CD14-positive monocyte (primary cell): ENCODE results near the gene DNAJC16. TPM values are rescaled to one million over a fixed set of nuclear protein-coding genes. Genes with fewer than 3 reads are reported as not detected.

Experiments used
- DNase-seq, 3 donors: peaks; one replicate each; pipeline ENCODE4 v3.0.0-alpha.2; 2011 to 2022
- H2AFZ ChIP-seq: 2 replicates; pipeline ENCODE4 v1.6.0; 2012; ENCODE audit warnings: mild to moderate bottlenecking, low read depth, low read length, inconsistent platforms; ENCODE audit not compliant: insufficient read depth, poor library complexity, severe bottlenecking
- H3K27ac ChIP-seq, 2 donors: 1 replicate in 1 of 2; 2 replicates in 1 of 2; pipeline ENCODE4 v1.5.1; 2012 to 2013; ENCODE audit warnings: low read length in 2 of 2, control low read depth in 1 of 2, inconsistent platforms in 1 of 2, low read depth in 1 of 2, mild to moderate bottlenecking in 1 of 2
- H3K27me3 ChIP-seq, 2 donors: one replicate each; pipeline versions ENCODE4 v1.6.0 to v1.6.1; 2011 to 2013; ENCODE audit warnings: low read length in 2 of 2; ENCODE audit not compliant: control insufficient read depth in 2 of 2, insufficient read depth in 2 of 2
- H3K36me3 ChIP-seq, 2 donors: replicated peaks in 1 of 2; 1 replicate in 1 of 2; 2 replicates in 1 of 2; pipeline versions ENCODE4 v1.5.1 to v1.6.1; 2012 to 2013; ENCODE audit warnings: low read length in 2 of 2, control low read depth in 1 of 2, inconsistent platforms in 1 of 2, mild to moderate bottlenecking in 1 of 2; ENCODE audit not compliant: insufficient read depth in 2 of 2, control insufficient read depth in 1 of 2
- H3K4me1 ChIP-seq, 2 donors: 1 replicate in 1 of 2; 2 replicates in 1 of 2; pipeline versions ENCODE4 v1.5.1 to v1.6.1; 2012 to 2013; ENCODE audit warnings: low read length in 2 of 2, control low read depth in 1 of 2, inconsistent platforms in 1 of 2, mild to moderate bottlenecking in 1 of 2, moderate library complexity in 1 of 2; ENCODE audit not compliant: insufficient read depth in 2 of 2, control insufficient read depth in 1 of 2
- H3K4me2 ChIP-seq: replicated peaks from 2 replicates; pipeline ENCODE3; 2012; ENCODE audit warnings: low read length, moderate library complexity, mild to moderate bottlenecking; ENCODE audit not compliant: poor library complexity, severe bottlenecking; ENCODE audit errors: extremely low read depth
- H3K4me3 ChIP-seq, 3 experiments: fragments of 200-600 bp in 1 of 3; sonication (generic) in 1 of 3; replicated peaks in 1 of 3; 1 replicate in 2 of 3; 2 replicates in 1 of 3; pipeline ENCODE4 v1.5.1; 2011 to 2013; ENCODE audit warnings: low read length in 3 of 3, mild to moderate bottlenecking in 3 of 3, control low read depth in 2 of 3, low read depth in 2 of 3, inconsistent platforms in 1 of 3, moderate library complexity in 1 of 3
- H3K79me2 ChIP-seq: 2 replicates; pipeline ENCODE4 v1.6.0; 2012; ENCODE audit warnings: mild to moderate bottlenecking, control low read depth, inconsistent platforms, low read length, moderate library complexity; ENCODE audit not compliant: insufficient read depth
- H3K9ac ChIP-seq: 2 replicates; pipeline ENCODE4 v1.6.0; 2017; ENCODE audit warnings: low read length, mild to moderate bottlenecking; ENCODE audit not compliant: insufficient read depth, poor library complexity, severe bottlenecking
- H3K9me3 ChIP-seq, 2 donors: replicated peaks in 1 of 2; 1 replicate in 1 of 2; 2 replicates in 1 of 2; pipeline versions ENCODE4 v1.5.1 to v1.6.1; 2012 to 2013; ENCODE audit warnings: low read length in 2 of 2, control low read depth in 1 of 2; ENCODE audit not compliant: control insufficient read depth in 1 of 2, insufficient read depth in 1 of 2
- H4K20me1 ChIP-seq: 2 replicates; pipeline ENCODE4 v1.6.0; 2012; ENCODE audit warnings: mild to moderate bottlenecking, low read length, control low read depth, moderate library complexity; ENCODE audit not compliant: insufficient read depth
- H3K27ac Mint-ChIP-seq, 7 donors: one replicate each; pipeline ENCODE4 v1.8.0; 2020; ENCODE audit warnings: mild to moderate bottlenecking in 7 of 7, mixed read lengths in 7 of 7, moderate library complexity in 6 of 7, inconsistent platforms in 2 of 7
- H3K27me3 Mint-ChIP-seq, 3 donors: one replicate each; pipeline ENCODE4 v1.8.0; 2021 to 2022; ENCODE audit warnings: low read depth in 3 of 3, mild to moderate bottlenecking in 3 of 3, mixed read lengths in 3 of 3, moderate library complexity in 3 of 3, inconsistent platforms in 1 of 3
- H3K36me3 Mint-ChIP-seq, 2 donors: one replicate each; pipeline ENCODE4 v1.8.0; 2020; ENCODE audit warnings: mixed read lengths in 2 of 2, inconsistent platforms in 1 of 2, mild to moderate bottlenecking in 1 of 2
- H3K4me1 Mint-ChIP-seq: one replicate; pipeline ENCODE4 v1.8.0; 2020; ENCODE audit warnings: mild to moderate bottlenecking, mixed read lengths
- H3K4me3 Mint-ChIP-seq, 2 donors: one replicate each; pipeline ENCODE4 v1.8.0; 2020; ENCODE audit warnings: mild to moderate bottlenecking in 2 of 2, mixed read lengths in 2 of 2, moderate library complexity in 1 of 2
- H3K9me3 Mint-ChIP-seq, 7 donors: one replicate each; pipeline ENCODE4 v1.8.0; 2020 to 2022; ENCODE audit warnings: mixed read lengths in 7 of 7, mild to moderate bottlenecking in 6 of 7, moderate library complexity in 6 of 7, inconsistent platforms in 2 of 7
- CTCF ChIP-seq: fragments of 200-600 bp; IDR thresholded peaks from one replicate; pipeline ENCODE4 v1.8.0; 2022; ENCODE audit warnings: antibody characterized with exemption, mild to moderate bottlenecking
- WGBS: methylation state at CpG from one replicate; pipeline ENCODE4 v1.1.5; 2013; ENCODE audit warnings: missing lambda C conversion rate; ENCODE audit not compliant: insufficient coverage; 5-methylcytosine and 5-hydroxymethylcytosine counted together
- intact Hi-C, 2 donors: fragments of 100-400 bp; cut with micrococcal nuclease; formaldehyde crosslinking; loops; one replicate each; pipeline versions ENCODE4 v1.15.0 to v1.15.1; 2023
- polyA plus RNA-seq, 3 donors: library from polyadenylated mRNA; depleted of rRNA in 1 of 3; unstranded in 2 of 3; stranded (reverse) in 1 of 3; fragments of 300-500 nt in 2 of 3; fragments of >200 nt in 1 of 3; fragmentation: Illumina TruSeq in 2 of 3; gene quantifications; 1 replicate in 2 of 3; 2 replicates in 1 of 3; pipeline ENCODE4 v1.2.3, GENCODE V29; 2012 to 2021

DNAJC16 gene
- polyA plus RNA-seq, 3 donors, result 5.4 to 7.8 (median 6.3) TPM

DNA sequence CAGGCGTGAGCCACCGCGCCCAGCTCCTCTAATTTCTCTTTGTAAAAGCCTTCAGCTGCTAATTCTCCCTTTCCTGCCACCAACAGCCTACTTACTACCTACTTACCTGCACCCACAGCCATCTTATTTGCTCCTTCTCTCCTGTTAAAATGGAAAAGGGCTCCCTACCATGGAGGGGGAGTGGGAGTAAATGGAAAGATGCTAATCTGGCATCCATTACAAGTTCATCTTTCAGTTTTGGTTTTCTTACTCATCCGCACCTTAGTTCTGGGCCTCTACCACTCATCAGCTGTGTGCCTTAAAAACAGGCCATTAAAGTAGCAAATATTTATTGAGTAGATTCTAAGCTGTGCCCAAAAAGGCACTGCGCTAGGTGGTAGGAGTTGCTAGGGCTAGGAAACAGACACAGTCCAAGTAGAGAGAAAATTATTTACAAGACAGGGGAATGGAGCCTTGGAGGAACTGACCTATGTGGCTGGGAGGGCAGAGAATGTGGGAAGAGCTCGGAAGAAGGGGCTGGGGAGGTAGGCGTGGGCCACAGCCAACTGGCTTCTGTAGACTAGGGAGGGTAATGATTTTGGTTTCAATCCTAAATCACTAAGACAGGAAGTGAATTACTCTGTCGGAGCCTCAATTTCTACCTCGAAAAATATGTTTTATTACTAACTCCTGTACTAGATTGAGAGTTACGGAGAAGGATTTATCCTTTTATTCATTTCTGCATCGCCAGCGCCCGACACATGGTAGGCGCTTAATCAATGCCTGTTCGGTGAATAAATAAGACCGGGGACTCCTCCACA lies 89.9 kb downstream of the DNAJC16 start:
- H3K79me2 ChIP-seq, result peaks cover 36% of the 10 kb centered on the region
- H3K4me3 ChIP-seq, result peak overlapping the region; percentile 67 to 94 (median 91)
- peaks cover 26% of the 10 kb centered on the region for H4K20me1 ChIP-seq
- Mint-ChIP-seq H3K9me3 (no peaks in the 10 kb centered on the region), H3K4me1 (peaks cover 32% of the 10 kb centered on the region), H3K4me3 (peak overlapping the region; percentile 86 to 88), H3K27me3 (peaks cover 2 to 11% (median 6%) of the 10 kb centered on the region in 3 donors), H3K36me3 (no peaks in the 10 kb centered on the region), H3K27ac (peak overlapping the region; percentile 87 to 95 (median 93))
- no peak for TF ChIP-seq CTCF
- intact Hi-C loops, result loop anchor here (5.0 kb wide), 2 partner anchors 66 to 89 kb away; partner anchors contain the start of genes DNAJC16 (in 2 of the 2) and PLEKHM2 (in 2 of the 2)
- 67% methylated on average over 6 of the region's 16 CpGs for WGBS
- peak overlapping the region; percentile 98 for H3K9ac ChIP-seq
- no peaks in the 10 kb centered on the region for H3K36me3 ChIP-seq
- H3K27me3 ChIP-seq, result no peaks in the 10 kb centered on the region
- H3K4me2 ChIP-seq, result peak overlapping the region; percentile 85
- H3K27ac ChIP-seq, result peak overlapping the region; percentile 52 to 86
- peak overlapping the region; percentile 79 for H2AFZ ChIP-seq
- peak in 1 of 3 donors; percentile 10 for DNase-seq
- no peaks in the 10 kb centered on the region for H3K9me3 ChIP-seq
- H3K4me1 ChIP-seq, result peaks cover 32 to 41% of the 10 kb centered on the region in 2 donors

GRCh38 chr1:15617173-15618076 lies 90.8 kb downstream of the DNAJC16 start, which contains the start of gene DDI2:
DDI2 (plus strand) TSS chr1:15617458; CDS start chr1:15617671, 213 bp downstream.
- H3K9me3 ChIP-seq, result no peaks in the 10 kb centered on the region
- intact Hi-C loops, result loop anchor here (5.0 kb wide), 2 partner anchors 65 to 90 kb away; partner anchors contain the start of genes DNAJC16 (in 2 of the 2) and PLEKHM2 (in 2 of the 2)
- H3K27me3 Mint-ChIP-seq, result peaks cover 0 to 11% (median 6%) of the 10 kb centered on the region in 3 donors
- H3K36me3 ChIP-seq, result no peaks in the 10 kb centered on the region
- H3K27me3 ChIP-seq, result no peaks in the 10 kb centered on the region
- no peak for TF ChIP-seq CTCF
- H3K4me3 ChIP-seq, result peak within 1 kb of the TSS; percentile 91 to 99 (median 94)
- H3K36me3 Mint-ChIP-seq, result no peaks in the 10 kb centered on the region
- no peaks in the 10 kb centered on the region for H3K9me3 Mint-ChIP-seq
- peaks cover 45% of the 10 kb centered on the region for H3K79me2 ChIP-seq
- peak within 1 kb of the TSS; percentile 85 for H3K4me2 ChIP-seq
- peaks cover 32 to 41% of the 10 kb centered on the region in 2 donors for H3K4me1 ChIP-seq
- peak within 1 kb of the TSS; percentile 98 for H3K9ac ChIP-seq
- peaks cover 33% of the 10 kb centered on the region for H3K4me1 Mint-ChIP-seq
- peak within 1 kb of the TSS; percentile 86 to 92 for H3K4me3 Mint-ChIP-seq
- H2AFZ ChIP-seq, result peak within 1 kb of the TSS; percentile 79
- H3K27ac ChIP-seq, result peak within 1 kb of the TSS; percentile 99
- DNase-seq, result peak; percentile 94 to 96 (median 94)
- WGBS, result under 1% methylated on average over 77 of the region's 86 CpGs
- peaks cover 33% of the 10 kb centered on the region for H4K20me1 ChIP-seq
- H3K27ac Mint-ChIP-seq, result peak within 1 kb of the TSS; percentile 87 to 96 (median 95)
